A204.1 (cell line): ENCODE data around the gene ZNF827.

Experiments used
- FAIRE-seq: peaks from 2 replicates; lab custom pipeline; 2012; peaks lifted over from hg19 to GRCh38; lab: Jason Lieb, UNC

ZNF827 gene

GRCh38 chr4:145887241-145887991 lies 51.2 kb downstream of the ZNF827 start:
- no peak for FAIRE-seq

- FAIRE-seq, result no peak
Measured at GRCh38 chr4:145886871-145887240, 51.8 kb downstream of the ZNF827 start.

- no peak for FAIRE-seq
Measured at GRCh38 chr4:145885666-145886065, 53.0 kb downstream of the ZNF827 start.

GRCh38 chr4:145884775-145885174 lies 53.8 kb downstream of the ZNF827 start:
- FAIRE-seq, result no peak

GRCh38 chr4:145883101-145883694 lies 55.4 kb downstream of the ZNF827 start:
- FAIRE-seq, result no peak

GRCh38 chr4:145882604-145883003 lies 56.0 kb downstream of the ZNF827 start:
- no peak for FAIRE-seq

- FAIRE-seq, result no peak
Measured at GRCh38 chr4:145881989-145882388, 56.6 kb downstream of the ZNF827 start.

- no peak for FAIRE-seq
Measured at GRCh38 chr4:145881576-145881975, 57.0 kb downstream of the ZNF827 start.

GRCh38 chr4:145880355-145880960 lies 58.2 kb downstream of the ZNF827 start:
- FAIRE-seq, result no peak

- no peak for FAIRE-seq
Measured at GRCh38 chr4:145879598-145879997, 59.0 kb downstream of the ZNF827 start.

GRCh38 chr4:145878501-145879435 lies 59.9 kb downstream of the ZNF827 start:
- FAIRE-seq, result no peak

GRCh38 chr4:145876531-145877180 lies 62.0 kb downstream of the ZNF827 start:
- no peak for FAIRE-seq

GRCh38 chr4:145873901-145874300 lies 64.7 kb downstream of the ZNF827 start:
- FAIRE-seq, result no peak

- no peak for FAIRE-seq
Measured at GRCh38 chr4:145871209-145871608, 67.4 kb downstream of the ZNF827 start.

- FAIRE-seq, result no peak
Measured at GRCh38 chr4:145870155-145871020, 68.2 kb downstream of the ZNF827 start.

- no peak for FAIRE-seq
Measured at GRCh38 chr4:145868637-145869409, 69.8 kb downstream of the ZNF827 start.

GRCh38 chr4:145867406-145867805 lies 71.2 kb downstream of the ZNF827 start:
- FAIRE-seq, result no peak

GRCh38 chr4:145866991-145867390 lies 71.6 kb downstream of the ZNF827 start:
- no peak for FAIRE-seq

- no peak for FAIRE-seq
Measured at GRCh38 chr4:145865274-145865941, 73.2 kb downstream of the ZNF827 start.

- FAIRE-seq, result no peak
Measured at GRCh38 chr4:145863191-145863590, 75.4 kb downstream of the ZNF827 start.
